Activated CD8-positive, alpha-beta memory T cell treated with anti-CD3 and anti-CD28 coated beads, Interleukin-2, amount 50 U/mL, for 1 hour (primary cell): ENCODE measurements around the gene VAT1L.
"Not testable (repeated sequence)": the region's sequence is repeated elsewhere in the genome, so short reads cannot be mapped to it uniquely, and the experiment has no call there.

ENCODE experiments used
- DNase-seq: peaks from one replicate; pipeline ENCODE4 v3.0.0-alpha.2; 2020; ENCODE audit errors: extremely low read depth

Gene VAT1L

DNA sequence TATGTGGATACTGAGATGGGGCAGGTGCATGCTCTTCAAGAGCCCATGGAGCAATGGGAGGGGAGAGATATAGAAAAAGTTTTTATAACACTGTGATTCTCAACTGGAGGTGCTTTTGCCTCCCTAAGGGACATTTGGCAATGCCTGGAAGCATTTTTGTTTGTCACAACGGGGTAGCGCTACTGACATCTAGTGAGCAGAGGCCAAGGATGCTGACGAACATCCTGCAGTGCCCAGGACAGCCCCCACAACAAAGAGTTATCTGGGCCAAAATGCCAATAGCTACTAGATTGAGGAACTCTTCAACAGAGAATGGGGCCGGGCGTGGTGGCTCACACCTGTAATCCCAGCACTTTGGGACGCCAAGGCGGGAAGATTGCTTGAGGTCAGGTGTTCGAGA, 166.8 kb downstream of the VAT1L start:
- no peak for DNase-seq

DNA sequence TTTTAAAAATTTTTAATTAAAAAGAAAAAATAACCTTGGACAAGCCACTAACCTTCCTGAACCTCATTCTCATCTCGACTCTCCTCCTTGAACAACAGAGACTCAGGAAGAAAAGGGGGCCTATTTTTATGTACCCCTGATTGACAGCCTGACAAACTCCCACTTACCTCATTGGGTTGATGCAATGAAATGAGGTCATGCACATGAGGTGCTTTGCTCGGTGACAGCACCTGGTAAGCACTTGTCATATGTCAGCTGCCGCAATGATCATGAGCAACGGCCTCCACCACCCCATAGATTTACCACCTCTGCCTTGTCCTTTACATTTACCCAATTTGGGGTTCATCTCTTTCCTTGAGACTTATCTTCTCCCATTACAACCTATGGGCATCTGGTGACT, 167.9 kb downstream of the VAT1L start:
- no peak for DNase-seq

DNA sequence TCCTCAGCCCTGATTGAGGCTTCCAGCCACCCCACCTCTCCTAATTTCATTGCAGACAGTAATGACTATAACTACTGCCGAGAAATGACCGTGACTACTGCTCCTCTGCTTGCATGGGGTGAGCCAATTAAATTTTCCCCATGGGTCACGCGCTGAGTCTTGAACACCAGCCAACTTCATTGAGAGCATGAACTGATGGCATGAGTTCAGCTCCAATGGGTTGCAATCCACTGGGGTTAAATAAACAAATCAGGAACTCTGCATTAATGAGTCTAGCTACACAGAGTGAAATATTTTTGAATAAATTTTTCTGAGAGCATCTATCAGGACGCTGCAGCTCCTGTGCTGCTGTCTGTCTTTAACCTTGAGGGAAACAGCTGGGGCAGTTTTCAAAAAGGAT, 172.4 kb downstream of the VAT1L start:
- no peak for DNase-seq

DNA sequence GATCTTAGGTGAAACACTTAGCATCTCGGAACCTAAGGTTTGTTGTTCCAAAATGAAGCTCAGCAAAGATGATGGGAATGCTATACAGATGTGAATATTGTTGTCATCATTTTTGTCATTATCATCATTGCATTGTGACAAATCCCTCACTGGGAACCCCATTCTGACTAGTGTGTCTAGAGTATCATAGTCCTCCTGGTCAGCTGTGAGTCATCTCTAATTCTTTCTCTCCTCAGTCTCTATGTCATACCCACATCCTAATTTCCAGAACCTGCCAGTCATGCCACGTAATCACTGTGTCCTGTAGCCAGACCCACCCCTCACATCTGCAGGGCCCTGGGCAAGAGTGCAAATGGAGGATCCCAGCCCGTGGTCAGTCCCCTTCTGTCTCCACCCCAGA, 173.4 kb downstream of the VAT1L start:
- no peak for DNase-seq

DNA sequence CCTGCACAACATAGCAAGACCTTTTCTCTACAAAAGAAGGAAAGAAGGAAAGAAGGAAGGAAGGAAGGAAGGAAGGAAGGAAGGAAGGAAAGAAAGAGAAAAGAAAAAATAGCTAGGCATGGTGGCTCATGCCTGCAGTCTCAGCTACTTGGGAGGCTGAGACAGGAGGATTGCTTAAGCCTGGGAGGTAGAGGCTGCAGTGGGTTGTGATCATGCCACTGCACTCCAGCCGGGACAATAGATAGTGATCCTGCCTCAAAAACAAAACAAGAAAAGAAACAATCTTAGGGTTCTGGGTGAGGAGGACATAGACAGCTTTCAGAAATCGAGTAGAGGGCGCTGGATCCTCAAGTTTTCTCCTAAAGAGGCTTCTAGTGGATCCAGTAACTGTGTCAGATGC, 174.3 kb downstream of the VAT1L start:
- DNase-seq: no peak

DNA sequence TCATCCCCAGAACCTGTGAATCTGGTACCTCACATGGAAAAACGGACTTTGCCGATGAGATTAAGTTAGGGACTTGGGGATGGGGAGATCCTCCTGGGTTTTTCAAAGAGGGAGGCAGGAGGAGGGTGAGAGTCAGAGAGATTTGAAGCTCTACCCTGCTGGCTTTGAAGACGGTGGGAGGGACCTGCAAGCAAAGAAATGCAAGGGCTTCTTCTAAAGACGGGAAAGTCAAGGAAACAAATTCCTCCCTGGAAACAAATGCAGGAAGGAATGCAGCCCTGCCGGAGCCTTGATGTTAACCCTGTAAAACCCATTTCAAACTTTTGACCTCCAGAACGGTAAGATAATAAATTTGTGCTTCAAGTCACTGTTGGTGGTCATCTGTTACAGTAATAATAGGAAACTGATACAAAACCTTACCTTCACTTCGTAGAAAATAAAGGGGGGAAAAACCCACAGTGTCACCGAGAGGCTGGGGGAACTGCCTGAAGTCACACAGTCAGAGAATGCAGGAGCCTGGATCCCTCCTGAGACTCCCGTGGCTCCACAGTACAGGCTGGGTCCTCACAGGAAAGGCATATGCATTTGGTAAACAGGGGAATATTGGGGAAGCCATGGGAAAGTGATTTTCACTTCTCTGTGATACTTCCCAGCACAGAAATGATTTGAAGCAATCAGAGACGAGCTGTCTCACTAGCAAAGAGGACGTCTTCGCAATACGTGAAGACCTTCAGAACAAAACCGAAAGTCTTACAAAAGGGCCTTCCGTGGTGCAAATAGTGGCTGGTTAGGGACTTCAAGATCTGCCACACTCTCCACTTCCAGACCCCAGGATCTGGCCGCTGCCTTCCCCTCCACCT, 175.1 kb downstream of the VAT1L start:
- no peak for DNase-seq

DNA sequence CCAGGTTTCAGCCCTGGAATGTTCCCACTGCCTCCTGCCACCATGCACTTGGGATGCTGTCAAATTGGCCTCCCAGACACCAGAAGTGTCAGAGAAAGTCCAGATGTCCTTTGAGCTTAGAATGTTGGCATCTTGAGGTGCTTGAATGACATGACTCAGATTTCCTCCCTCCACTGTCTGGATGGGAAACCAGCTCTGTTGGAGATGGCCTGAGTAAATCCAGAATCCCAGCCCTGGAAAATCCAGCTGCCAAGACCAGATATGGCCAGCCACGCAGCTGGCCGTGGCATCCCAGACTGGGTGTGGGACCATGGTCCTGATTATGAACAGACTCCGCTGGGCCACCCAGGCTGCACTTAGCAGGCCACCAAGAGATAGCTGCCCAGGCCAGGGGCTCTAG, 177.0 kb downstream of the VAT1L start:
- no peak for DNase-seq

DNA sequence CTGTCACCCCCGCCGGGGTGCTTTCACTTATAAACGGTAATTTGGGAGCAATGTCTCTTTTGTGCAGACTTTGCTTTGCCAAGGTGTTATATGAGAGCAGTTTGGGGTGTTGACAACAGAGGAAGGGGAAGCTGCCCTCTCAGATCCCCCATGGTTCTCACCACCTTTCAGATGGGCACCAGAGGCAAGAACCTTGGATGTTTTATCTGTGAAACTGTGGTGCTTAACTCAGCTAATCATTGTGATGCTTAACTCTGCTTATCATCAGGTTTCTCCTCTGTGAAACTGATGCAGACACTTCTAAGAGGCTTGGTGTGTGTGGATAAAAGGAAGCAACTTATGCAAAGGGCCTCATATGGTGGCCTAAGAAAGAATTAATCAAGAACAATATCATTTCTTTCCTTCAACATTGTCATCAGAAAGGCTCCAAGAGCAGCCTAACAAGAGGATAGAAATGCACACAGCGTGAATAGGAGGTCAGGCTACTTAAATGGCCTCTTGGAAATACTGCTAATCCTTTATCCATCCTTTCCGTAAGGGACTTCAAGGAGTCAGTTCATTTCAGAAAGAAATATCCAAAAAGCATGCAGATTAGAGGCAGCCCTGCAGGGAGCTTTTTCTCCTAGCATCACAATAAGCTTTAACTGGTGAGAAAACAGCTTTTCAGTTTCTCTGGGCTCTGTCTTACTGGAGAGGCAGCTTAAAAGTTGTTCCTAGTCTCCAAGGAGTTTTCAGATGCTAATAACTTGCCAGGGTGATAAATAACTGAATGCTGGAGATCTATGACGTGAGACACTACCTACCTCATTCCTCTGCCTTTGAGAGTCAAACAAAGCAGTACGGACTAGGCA, 178.9 kb downstream of the VAT1L start:
- no peak for DNase-seq

DNA sequence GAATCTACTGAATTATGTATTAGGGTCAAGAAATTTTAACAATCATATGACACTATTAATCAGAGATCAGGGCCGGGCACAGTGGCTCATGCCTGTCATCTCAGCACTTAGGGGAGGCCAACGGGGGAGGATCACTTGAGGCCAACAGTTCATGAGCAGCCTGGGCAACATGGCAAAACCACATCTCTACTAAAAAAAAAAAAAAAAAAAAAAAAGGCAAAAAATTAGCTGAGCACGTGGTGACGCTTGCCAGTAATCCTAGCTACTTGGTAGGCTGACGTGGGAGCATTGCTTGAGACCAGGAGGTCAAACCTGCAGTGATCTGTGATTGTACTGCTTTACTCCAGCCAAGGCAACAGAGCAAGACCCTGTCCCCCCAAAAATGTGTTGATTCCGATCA, 181.5 kb downstream of the VAT1L start:
- no peak for DNase-seq

DNA sequence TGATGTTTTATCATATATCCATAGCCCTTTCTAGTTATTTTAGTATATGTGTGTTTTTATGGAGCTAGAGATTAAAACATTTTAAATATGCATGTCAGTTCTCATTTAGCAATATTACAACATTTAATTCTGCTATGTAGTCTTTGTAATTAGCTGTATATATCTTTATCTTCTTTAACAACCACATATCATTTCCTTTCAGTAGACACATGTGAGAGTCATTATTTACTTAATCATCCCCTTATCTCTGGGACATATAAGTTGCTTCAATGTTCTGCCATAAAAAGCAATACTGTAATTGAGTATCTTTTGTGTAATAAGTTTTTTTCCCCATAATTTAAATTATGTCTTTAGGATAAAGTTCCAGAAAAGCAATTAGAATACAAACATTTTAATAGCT, 182.0 kb downstream of the VAT1L start:
- no peak for DNase-seq

DNA sequence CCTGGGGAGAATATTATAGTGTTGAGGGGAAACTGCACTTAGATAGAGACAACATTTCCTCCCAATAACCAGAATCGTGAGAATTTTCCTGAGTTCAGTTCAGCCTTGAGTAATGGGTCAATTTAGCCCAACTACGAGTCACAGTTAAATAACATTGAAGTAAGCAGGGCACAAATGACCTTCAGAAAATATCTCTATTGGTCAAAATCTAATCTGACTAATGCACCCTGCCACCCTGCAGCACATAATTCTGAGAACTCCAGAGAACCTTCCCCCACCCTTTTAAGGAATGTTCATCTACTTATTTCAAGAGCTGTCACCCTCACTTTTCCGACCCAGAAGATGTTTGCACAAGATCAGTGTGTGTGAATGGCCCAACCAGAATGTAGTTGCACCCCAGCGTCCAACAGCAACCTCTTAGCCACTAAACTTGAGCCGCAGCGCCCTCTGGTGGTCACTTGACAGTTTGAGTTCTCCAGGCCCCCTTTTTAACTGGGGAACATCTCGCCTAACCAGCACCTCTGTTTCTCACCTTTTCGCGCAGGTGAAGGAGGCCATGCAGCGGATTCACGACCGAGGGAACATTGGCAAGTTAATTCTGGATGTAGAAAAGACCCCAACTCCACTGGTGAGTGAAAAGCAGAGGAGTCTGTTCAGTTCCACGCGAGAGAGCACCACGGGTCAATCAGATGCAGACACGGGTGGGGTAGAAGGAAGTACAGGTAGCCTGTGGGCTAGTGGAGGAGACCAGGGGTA, 183.1 kb downstream of the VAT1L start:
- peak; percentile 40 for DNase-seq

DNA sequence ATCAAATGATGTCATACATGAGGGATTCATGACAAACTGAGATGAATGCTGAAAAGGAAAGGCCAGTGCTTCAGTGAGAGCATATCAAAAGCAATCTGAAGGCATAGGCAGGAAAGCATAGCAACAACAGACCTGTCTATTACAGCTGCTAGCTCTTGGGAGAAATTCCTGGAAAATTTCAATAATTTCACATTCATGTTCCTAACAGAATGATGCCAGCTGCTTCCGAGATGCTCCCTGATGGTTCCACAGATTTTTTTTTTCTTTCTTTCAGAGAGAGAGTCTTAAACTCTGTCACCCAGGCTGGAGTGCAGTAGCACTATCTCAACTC, 183.7 kb downstream of the VAT1L start:
- DNase-seq: no peak

DNA sequence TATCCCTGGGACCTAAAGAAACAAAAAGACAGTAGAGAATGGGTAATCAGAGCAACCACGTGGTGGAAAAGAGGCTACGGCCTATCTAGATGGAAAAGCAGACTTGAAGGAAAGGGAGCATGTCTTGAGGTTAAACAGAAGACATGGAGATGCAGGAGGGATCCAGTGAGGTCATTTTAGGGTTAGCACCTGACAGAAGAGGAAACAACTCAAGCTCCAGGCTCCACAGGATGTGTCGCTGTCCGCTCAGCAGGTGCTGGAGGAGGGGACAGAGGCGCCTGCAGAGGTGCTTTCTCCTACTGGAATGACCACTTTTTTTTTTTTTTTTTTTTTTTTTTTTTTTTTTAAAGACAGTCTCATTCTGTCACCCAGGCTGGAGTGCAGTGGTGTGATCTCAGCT, 186.5 kb downstream of the VAT1L start:
- no peak for DNase-seq

DNA sequence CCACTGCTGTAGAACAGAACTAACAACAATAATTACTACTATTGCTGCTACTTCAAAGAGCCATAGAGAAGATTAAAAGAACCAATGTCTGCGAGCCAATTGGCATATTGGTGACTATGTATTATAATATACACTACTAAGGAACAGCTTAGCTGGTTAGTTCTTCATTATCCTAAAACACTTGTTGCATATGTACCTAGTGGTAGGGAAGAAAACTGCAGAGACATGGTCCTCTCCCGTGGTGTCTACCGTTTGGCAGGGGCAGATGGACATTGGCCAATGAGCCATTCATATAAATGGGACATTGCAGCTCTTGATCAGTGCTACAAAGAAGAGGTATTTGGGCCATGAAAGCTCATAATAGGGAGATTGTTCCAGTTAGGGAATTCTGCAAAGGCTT, 187.6 kb downstream of the VAT1L start:
- no peak for DNase-seq

DNA sequence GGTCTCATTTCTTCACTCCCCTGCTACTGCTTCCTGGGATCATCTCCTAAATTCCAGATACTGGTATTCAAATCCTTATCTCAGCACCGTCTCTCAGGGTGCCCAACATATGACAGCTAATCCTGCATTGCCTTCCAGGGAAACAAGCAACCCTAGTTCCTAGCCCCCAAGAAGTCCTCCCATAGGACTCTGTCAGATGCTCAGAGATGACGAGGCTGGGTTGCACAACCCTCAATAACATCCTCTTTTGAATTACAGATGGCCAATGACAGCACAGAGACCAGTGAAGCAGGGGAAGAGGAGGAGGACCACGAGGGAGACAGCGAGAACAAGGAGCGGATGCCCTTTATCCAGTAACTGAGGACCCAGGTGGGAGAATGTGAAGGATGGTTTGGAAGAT, 189.0 kb downstream of the VAT1L start:
- DNase-seq: no peak

DNA sequence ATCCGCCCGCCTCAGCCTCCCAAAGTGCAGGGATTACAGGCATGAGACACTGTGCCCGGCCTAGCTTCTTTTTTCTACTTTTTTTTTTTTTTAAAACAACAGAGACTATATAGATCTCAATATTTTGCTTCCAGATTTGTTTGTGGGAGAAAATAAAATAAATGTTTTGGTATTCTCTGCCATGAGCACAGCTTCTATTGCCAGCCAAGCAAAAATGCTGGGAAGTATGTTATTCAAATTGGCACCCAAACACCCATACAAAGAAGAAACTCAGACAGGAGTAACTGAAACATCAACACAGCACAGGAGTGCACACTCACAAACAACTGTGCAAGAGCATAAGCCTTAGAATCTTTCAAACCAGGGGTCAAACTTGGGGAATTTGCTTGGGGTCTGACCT, 196.7 kb downstream of the VAT1L start:
- DNase-seq: no peak

DNA sequence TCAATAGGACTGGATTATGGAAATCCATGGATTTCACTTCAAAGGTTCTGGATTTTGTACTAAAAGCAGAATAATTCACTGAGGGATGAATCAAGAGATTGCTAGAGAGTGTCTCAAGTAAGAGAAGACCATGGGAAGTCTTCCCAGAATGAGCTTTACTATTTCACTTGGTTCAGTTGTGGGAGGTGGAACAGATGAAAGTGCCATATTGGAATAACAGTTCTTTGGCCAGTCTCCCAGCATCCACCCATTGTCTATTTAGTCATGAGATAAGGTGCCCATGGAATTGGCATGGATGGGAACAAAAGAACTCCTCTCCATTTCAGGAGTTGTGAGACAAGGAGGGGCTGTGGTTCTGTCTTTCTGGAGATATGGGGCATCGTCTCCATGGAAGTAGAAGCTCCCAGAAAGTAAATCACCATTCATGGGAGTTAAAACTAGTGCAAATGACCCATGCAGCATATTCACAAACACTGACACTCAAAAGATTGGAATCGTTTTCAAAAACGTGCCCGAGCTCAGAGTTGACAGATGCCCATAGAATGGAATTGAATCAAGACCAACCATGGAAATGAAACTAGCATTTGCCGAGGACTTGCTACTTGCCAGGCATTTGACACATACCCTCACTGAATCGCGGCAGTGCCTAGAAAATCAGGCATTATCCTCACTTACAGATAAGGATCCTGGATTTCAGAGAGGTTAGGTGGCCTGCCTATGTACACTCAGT, 197.8 kb downstream of the VAT1L start:
- DNase-seq: no peak

DNA sequence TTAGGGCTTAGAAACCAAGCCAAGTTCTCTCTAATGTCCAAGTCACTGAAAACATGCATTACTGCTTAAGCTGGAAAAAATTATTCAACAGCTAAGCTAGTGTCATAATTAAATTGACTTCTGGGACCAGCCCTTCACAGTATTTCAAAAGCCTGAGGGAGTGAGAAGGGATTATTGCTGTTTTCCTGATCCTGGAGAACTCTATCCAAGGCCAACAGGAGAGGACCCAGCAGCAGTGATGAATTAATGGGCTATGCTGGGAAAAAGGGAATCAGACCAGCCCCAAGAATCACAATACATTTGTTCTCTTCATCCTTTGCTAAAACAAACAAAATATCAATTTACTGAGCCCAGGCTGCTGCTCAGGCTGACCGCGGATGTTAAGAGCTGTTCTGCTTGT, 199.4 kb downstream of the VAT1L start:
- no peak for DNase-seq

DNA sequence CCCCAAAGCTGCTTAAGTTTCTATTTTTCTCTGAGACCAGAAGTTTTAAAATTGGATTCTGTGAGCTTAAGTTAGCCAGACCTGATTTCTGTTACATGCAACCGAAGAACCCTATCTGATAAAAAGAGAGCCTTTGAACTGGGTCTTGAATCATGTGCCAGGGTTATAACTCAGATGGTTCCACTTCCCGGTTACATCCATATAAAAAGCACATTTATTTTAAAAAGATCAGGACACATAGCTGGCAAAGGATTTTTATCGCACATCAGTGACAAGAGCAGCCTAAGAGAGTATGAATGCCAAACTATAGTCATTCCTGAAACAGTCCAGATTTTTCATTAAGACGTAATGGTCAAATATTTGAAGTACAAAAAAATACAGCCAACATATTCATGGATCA, 201.5 kb downstream of the VAT1L start:
- DNase-seq: no peak

DNA sequence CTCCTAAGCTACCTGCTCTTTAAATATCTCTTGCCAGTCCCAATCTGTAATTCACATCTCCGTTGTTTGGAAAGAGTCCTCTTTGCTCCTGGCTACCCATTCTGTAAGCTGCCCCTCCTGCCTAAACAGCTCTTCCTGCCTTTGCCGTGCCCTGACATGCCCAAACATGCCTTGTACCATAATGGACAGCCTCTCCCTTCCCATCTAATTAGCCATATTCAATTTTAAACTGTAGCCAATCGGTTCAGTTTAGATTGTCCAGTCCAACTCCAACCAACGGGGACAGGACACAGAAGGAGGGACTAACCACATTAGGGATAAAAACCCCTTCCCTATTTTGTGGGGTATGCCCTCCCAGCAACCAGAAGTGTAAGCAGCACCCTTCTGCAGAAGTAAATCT, 203.3 kb downstream of the VAT1L start:
- no peak for DNase-seq

DNA sequence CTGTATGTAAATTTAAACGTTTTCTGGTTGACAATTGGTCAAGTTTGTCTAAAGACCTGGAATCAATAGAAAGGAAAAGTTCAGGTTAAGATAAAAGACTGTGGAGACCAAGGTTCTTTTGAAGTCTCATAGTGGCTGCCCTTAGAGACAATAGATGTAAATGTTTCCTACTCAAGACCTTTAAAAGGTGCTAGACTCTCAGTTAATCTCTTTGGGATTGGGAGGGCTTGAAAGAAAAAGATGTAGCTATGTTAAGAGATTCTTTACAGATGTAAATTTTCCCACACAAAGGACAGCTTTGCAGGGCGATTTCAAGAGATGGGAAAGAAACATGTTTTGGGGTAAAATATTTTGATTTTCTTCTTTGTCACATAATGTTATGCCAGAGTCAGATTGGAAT, 204.0 kb downstream of the VAT1L start:
- DNase-seq: not testable (repeated sequence)
